Stimulated activated CD4-positive, alpha-beta T cell treated with anti-CD3 and anti-CD28 coated beads, Interleukin-2, amount 100 ng/mL, for 48 hours (primary cell): Measurements from ENCODE around the gene RAET1E.
"Not testable (repeated sequence)": the region's sequence is repeated elsewhere in the genome, so short reads cannot be mapped to it uniquely, and the experiment has no call there.

Experiments
- DNase-seq, 2 donors: peaks; one replicate each; pipeline ENCODE4 v3.0.0-alpha.2; 2020

The RAET1E gene

DNA sequence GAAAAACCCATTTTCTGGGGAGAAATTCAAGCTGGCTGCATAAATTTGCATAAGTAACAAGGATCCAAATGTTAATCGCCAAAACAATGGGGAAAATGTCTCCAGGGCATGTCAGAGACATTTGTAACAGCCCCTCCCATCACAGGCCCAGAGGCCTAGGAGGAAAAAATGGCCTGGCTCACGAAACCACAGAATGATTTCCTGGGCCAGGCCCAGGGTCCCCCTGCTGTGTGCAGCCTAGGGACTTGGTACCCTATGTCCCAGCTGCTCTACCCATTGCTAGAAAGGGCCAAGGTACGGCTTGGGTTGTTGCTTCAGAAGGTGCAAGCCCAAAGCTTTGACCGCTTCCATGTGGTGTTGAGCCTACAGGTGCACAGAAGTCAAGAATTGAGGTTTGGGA is 10.6 kb upstream of the RAET1E start:
- not testable (repeated sequence) for DNase-seq

DNA sequence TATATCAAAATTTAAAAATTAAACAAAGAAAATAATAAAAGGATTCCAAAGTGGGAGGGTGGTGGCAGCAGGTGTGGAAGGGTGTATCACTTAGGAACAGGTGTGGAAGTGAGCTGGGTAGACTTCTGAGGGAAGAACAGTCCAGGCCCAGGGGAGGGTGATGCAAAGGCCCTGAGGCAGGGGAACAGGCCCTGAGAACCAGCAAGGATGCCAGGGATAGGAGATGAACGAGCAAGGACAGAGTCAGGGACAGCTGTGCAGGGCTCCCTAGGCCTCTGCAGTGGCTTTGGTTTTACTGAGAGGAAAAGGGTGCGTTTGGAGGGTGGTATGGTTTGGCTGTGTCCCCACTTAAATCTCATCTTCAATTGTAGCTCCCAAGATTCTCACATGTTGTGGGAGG is 9.4 kb upstream of the RAET1E start:
- no peak for DNase-seq

DNA sequence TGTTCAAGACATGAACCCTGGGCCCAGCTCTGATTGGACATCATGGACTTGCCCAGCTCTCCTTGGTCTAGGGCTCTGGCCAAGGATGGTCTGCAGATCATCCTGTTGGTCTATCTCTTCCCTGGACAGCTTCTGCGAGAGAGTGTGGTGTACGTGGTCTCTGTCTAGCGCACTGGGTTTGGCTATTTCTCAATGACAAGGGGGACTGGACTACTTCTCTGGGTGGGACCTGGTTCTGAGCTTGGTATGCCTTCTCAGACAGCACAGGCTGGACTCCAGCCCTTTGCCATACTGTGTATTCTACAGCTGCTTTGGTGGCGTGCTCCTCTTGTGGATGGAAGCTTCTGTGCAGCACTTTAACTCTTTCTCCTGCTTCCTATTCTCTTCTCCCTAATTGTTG is 8.5 kb upstream of the RAET1E start:
- DNase-seq = no peak

DNA sequence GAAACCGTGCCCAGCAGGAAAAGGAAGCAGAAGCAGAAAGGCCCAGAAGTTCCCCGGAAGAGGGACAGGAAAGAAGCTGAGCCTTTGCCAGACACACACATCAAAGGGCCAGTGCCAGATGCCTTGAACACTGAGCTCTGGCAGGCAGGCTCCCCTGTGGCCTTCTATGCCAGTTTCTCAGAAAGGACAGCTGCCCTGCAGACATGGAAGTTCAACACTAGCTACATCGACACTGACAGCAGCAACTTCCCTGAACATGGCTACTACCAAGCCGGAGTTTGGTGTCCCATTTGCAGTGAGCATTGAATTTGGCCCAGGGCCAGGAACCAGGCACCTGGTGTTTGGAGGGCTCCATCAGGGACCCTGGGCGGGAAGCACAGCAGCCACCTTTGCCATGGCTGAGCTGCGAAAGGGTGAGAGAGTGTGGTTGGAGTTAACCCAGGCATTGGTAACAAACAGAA is 8.0 kb upstream of the RAET1E start:
- DNase-seq = no peak

DNA sequence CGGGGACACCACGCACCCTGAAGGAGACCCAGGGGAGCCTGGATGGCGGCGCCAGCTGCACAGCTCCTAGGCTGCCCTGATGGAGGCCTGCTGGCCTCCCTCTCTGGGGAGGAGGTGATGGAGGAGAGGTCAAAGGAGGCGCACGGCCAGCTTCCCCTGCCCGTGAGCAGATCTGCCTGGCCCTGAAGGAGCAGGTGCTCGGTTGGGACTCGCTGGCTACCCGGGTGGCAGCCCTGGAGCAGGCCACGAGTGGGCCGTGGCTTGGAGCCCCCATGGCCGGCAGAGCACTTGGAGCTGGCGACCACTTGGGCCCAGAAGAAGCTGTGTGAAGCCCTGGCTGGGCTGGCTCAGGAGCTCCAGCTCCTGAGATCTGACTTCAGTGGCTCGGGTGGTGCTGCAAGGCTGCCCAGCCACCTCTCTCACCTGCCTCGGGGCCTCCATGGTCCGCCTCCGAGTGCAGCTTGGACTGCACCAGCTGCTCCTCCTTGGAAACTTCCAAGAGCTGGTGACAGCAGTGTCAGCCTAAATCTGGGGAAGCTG is 7.5 kb upstream of the RAET1E start:
- DNase-seq = no peak

DNA sequence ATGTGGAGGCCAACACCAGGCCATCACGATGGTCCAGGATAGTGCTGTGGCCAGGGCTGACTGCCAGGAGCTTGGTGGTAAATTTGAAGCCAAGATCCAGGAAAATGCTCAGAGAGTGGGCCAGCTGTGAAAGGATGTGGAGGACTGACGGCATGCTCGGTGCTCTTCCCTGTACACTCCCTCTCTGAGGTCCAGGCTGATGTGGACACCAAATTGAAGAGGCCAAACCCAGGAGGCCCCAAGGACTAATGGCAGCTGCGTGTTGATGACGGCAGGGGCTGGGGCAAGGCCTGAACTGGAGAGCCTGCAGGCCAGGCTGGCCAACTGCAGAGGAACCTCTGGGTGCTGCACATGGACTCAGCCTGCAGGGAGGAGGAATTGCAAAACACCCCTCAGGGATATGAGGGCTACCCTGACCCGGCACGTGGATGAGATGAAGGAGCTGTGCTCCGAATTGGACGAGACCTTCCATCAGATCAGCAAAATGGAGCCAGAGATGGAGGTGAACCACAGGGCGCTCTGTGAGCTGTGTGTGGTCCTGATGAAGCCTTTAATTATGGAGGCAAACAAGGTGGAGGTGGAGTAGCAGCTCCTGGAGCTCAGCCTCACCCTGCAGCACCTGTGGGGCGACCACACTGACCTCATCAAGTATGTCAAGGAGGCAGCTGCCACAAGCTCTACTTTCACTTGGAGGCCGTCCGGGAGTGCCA is 6.9 kb upstream of the RAET1E start:
- DNase-seq = no peak

DNA sequence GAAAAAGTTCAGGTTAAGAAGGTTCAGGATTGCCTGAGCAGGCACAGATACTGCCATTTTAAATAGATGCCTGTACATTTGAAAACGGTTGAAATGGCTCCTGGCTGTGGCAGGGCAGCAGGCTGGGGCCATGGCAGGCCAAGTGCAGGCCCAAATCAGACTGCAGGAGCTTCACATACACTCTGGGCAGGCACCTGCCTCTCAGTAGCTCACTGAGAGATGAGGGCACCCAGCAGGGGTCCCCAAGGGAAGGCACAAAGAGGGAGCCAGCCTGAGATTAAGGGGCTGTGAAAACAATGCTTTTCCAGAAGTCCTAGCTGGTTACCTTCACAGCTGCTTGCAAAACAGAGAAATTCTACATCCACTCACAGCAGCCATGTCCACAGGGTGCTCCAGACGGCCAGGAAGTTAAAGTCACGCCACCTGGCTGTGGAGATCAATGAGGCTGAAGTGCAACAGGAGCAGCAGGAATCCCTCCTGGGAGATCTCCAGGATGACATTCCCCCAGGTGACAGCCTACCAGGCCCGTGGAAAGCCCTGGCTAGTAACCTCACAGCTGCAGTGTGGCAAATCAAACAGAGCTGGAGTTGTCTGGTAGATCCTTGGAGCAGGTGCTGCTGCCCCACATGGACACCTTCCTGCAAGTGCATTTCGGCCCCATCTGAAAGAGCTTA is 6.2 kb upstream of the RAET1E start:
- DNase-seq = no peak

DNA sequence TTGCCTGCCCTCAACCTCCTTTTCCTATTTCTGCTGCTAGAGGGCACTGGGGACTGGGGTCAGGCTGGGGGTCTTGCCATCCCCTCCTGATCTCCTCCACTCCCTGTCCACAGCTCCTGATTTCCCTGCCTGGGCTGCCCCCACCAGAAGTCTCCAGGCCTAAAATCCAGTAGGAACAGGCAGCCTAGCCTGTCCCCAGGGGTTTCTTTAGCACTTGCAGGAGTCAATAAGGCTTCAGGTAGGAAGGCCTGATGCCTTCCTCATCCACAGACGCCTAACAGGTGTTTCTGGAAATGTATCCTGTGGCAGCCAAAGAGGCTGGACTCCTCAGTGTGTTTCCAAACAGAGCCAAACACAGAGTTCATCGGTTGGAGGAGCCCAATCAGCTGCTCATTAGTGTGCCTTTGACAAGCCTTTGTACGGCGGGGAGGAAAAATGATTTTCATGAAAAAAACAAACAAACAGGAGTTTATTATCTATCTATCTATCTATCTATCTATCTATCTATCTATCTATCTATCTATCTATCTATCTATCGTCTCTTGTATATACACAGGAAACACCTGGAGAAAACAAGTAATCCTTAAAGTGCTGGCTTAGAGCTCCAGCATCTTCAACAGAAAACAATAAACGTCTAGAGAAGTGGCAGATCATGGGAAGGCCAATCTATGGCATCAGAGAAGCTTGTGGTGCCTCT is 3.7 kb upstream of the RAET1E start:
- no peak for DNase-seq

DNA sequence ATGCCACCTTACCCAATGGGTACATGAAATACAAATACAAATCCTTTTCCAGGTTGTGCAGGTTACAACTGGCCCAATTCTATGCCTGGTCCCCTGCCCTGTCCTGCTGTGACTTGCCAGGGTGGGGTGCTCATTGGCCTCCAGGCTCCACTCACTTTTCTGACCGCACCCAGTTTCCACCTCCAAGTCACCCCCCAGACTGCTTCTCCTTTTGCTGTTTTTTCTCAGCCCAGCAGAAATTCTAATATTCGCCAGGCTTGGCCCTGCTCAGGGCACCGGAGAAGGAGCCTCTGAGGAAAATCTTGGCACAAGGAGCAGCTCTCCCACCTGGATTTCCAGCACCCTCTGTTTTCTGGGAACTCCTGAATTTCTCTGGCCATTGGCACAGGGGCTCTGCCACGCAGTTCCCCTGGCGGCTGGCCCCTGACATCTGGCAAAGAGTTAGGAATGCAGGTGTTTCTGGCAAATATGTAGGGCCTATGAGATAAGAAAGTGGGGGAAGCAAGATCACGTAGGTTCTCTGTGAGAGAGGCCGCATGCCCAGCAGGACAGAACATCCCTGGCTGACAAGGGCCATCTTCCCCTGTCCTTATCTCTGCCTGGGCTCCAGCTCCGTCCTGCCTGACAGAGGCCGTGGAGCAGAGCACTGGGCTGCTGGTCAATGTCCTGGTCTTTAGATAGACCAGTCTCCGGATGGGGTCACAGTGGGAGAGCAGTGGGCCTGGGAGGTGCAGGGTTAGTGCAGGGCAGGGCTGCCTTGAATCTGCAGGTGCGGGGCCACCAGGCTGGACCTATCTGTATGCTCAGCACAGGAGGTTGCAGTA is 2.9 kb upstream of the RAET1E start:
- no peak for DNase-seq

DNA sequence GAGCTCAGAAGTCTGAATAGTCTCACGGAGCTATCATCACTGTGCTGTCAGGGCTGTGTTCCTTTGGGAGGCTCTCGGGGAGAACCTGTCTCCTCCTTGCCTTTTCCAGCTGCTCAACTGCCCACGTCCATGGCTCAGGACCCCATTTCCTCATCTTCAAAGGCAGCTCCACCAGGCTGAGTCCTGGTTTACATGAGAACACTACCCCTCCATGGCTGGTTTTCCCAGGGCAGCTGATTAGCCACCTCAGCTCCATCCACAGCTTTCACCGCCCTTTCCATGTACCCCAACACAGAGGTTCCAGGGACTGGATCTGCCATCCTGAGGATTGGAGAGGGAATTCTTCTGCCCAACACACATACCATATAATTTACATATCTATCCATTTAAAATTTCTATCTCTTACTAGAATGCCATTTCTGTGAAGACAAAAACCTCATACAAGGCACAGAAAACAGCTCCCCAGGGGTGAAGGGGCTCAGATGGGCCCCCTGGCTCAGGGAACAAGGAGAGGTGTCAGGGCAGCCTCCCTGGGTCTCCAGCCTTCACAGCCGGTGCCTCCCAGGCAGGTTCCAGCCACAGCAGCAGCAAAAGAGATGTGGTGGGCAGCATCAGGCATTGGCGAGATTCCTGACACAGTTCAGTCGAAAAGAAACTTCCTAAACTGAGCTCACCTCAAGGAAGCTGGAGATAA is 2.2 kb upstream of the RAET1E start:
- DNase-seq = no peak

DNA sequence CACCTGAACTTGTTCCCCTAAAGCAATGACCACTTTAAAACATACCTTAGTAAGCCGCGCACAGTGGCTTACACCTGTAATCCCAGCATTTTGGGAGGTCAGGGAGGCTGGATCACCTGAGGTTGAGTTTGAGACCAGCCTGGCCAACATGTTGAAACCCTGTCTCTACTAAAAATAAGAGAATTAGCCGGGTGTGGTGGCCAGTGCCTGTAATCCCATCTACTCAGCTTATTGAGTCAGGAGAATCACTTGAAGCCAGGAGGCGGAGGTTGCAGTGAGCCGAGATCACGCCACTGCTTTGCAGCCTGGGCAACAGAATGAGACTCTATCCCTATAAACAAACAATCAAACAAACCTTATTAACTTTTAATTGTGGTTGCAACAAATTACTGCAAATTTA is 1.6 kb upstream of the RAET1E start:
- no peak for DNase-seq

DNA sequence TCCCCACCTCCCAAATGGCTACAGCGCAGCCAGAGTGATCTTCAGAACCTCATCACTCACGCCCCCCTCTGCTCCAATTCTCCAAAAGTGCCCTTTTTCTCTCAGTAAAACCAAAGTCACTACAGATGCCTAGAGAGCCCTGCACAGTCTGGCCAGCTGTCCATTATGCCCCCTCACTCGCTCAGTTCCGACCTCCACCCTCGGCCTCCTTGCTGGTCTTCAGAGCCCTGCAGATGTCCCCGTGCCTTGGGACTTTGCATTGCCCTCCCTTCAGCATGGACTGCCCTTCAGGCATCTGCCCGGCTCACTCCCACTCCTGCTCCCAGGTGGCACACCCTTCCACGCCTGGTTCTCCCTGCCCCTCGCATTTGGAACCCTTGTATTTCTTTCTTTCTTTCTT is 1.1 kb upstream of the RAET1E start:
- no peak for DNase-seq

DNA sequence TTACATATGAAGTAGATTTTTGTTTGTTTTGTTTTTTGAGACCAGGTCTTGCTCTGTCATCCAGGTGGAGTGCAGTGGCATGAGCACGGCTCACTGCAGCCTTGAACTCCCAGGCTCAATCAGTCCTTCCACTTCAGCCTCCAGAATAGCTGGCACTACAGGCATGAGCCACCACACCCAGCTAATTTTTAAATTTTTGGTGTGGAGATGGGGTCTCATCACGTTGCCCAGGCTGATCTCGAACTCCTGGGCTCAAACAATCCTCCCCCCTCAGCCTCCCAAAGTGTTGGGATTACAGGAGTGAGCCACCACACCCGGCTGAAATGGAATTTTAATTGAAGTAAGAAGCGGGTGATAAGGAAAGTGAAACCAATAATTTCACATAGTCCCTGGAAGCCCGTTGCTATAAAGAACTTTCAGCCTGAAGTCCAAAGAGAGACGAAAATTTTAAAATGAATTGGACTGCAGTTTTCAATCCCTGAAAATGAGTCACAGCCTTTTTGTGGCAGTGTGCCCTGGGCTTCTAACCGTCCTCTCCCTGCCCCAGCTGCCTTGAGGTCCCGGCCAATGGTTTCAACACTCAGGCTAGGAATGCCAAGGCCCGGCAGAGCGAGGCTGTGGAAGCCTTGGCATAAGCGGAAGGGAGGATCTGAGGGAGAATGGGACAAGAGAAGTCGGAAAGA is 757 bp downstream of the RAET1E start:
- DNase-seq = no peak

DNA sequence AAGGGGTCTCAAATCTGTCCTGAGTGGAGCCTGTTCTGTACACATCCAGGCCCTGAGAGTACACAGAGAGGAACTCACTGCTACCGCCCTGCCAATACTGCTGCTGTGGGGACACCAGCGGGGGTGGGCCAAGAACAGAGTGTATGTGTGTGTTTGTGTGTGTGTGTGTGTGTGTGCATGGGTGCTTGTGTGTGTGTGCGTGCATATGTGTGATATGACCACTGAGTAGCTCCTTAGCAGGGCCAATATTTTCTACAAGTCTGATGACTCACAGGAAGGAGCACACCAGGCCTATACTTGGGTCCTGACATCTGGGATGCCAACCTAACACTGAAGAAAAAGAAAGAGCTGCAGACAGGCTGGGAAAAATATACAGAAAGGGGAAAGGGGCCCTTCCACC is 1.4 kb downstream of the RAET1E start:
- DNase-seq = no peak

DNA sequence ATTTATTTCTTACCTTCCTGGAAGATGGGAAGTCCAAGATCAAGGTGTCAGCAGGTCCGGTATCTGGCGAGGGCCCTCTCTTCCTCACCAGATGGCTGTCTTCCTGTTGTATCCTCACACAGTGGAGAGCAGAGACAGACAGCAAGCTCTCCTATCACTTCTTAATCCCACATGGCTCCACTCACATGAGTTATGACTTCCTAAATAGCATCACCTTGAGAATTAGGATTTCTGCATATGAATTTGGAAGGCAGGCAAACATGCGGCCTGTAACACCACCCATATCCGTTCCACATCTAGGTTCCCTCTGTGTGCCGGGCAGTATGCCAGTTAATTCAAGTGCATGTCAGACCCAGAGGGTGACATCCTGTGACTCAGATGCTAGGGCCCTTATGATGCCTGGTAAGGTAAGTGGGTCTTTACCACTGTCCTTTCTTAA is 2.1 kb downstream of the RAET1E start:
- DNase-seq = no peak

DNA sequence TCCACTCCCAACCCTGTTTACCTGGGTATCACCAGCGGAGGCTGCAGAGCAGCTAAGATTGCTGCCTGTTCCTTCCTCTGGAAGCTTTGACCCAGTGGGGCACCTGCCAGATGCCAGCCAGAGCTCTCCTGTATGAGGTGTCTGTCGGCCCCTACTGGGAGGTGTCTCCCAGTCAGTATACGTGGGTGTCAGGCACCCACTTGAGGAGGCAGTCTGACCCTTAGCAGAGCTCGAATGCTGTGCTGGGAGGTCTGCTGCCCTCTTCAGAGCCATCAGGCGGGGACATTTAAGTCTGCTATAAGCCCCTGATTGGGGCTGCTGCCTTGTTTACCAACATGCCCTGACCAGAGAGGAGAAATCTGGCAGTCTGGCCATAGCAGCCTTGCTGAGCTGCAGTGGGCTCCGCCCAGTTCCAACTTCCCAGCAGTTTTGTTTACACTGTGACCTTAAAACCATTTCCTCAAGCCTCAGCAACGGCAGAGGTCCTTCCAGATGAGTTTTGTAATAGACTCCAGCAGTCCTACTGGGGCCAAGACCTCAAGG is 2.8 kb downstream of the RAET1E start:
- no peak for DNase-seq

DNA sequence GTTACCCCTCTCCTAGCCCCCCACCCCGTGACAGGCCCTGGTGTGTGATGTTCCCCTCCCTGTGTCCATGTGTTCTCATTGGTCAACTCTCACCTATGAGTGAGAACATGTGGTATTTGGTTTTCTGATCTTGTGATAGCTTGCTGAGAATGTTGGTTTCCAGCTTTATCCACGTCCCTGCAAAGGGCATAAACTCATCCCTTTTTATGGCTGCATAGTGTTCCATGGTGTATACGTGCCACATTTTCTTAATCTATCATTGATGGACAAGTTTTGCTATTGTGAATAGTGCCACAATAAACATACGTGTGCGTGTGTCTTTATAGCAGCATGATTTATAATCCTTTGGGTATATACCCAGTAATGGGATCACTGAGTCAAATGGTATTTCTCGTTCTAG is 6.0 kb downstream of the RAET1E start:
- DNase-seq = not testable (repeated sequence)

DNA sequence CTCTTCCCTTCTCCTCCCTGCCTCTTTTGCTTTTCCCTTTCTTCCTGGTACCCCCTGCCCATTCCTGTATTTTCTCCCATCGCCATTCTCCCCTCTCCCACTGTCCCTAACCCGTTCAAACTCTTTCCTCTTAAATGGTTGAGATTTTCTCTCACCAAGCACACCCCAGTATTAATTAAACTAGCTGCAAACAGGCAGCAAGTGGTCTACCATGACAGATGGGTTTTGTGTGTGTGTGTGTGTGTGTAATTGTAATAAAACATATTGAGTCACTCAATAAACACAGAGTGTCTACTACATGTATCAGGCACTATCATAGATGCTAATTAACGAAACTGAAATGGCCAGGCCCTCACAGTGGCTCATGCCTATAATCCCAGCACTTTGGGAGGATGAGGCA is 6.7 kb downstream of the RAET1E start:
- no peak for DNase-seq

DNA sequence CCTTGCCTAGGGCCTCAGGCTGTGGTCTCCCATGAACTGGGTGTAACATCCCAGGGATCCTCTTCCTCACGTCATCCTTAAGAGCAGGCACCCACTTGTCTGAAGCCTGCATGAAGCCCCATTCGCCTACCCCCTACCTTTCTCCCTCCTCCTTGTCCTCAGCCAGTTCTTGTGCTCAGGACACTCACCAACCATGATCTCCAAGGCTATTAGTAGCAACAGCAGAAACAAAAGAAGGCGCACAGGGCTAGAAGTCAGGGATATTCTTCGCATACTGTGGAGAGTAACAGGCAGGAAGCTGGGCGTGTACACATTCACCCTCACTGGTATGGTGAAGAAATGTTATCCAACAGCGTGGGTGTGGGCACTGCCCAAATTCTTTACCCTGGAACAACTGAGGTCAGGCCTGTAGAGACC is 7.3 kb downstream of the RAET1E start:
- no peak for DNase-seq

DNA sequence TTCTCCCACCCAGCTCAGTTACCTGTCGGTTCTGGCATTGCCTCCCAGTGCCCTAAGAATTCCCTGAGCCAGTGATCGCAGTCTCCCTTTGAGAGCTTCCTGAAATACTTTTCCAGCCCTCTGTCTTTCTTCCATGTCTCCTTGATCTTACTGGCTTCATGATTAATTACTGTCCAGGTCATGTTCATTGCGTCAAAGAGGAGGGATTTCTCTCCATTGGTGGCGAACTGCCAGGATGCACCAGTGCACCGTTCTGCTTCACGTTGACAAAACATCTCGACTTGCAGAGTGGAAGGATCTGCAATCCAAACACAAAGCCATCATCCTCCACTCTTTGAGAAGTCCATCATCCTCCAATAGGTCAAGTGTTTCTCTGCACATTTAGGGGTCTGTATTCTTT is 8.6 kb downstream of the RAET1E start:
- DNase-seq = no peak

DNA sequence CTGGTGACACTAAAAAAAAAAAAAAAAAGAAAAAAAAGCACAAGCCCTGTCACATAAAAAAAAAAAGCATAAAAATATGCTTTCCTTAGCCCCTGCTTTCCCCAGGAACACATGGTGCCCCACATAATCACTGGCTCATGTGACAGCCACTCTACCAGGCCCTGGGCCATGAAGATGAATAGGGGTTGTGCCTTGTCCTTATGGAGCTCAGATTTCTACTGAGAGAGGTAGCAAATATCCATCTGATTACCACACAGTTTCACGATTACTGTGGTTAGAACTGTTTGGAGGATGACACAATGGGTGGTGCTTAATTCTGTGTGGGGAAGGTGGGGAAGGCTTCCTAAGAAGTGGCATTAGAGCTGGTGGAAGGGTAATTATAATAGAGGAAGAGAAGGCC is 9.3 kb downstream of the RAET1E start:
- no peak for DNase-seq
